Sigmoid colon (tissue), 4 donors: ENCODE results near the gene ZNF207.

ENCODE experiments used
- CTCF ChIP-seq, 4 experiments: fragments of 450-650 bp in 3 of 4; fragments of 200-600 bp in 1 of 4; IDR thresholded peaks; one replicate each; pipeline ENCODE4 v1.5.1; 2016 to 2019; ENCODE audit warnings: antibody characterized with exemption in 4 of 4, mild to moderate bottlenecking in 3 of 4, moderate library complexity in 2 of 4
- EP300 ChIP-seq, 4 donors: sonication (generic); formaldehyde crosslinking; IDR thresholded peaks; one replicate each; pipeline ENCODE4 v1.6.1; 2017; ENCODE audit warnings: antibody characterized with exemption in 4 of 4
- POLR2AphosphoS5 ChIP-seq, 4 donors: sonication (generic); formaldehyde crosslinking; IDR thresholded peaks; one replicate each; pipeline ENCODE4 v1.6.1; 2017; ENCODE audit warnings: antibody characterized with exemption in 4 of 4

- no peak for TF ChIP-seq POLR2AphosphoS5 (IDR thresholded peaks at IDR 0.05)
- peak; percentile 84 to 93 (median 89) for TF ChIP-seq CTCF (IDR thresholded peaks at IDR 0.05)
- TF ChIP-seq EP300 (IDR thresholded peaks at IDR 0.05): no peak
Observed at GRCh38 chr17:32319548-32319905, 30.4 kb upstream of the ZNF207 start.
